ENCODE data around the gene ASTL. TPM values are rescaled to one million over a fixed set of nuclear protein-coding genes. Genes with fewer than 3 reads are reported as not detected.
A peak's percentile ranks its signal among the peaks of the same experiment; 100 is the strongest.

The ASTL gene
- polyA plus RNA-seq: 0.04 TPM
- long read RNA-seq, donor 1: 0 reads
- long read RNA-seq, donor 2: 0 reads
- long read RNA-seq, donor 3: 0 reads
- long read RNA-seq, donor 4: 0 reads
- long read RNA-seq, donor 5: 0 reads
- long read RNA-seq, donor 6: 0 reads
- long read RNA-seq, donor 7: 0 reads
- long read RNA-seq, donor 8: 0 reads
- long read RNA-seq, donor 9: 0 reads
- long read RNA-seq, donor 10: 0 reads
- long read RNA-seq, donor 11: 0 reads

- Histone ChIP-seq H3K4me3 (ENCODE audit: low read length) (no peak within 1 kb of the TSS), H3K9me3 (ENCODE audit: control insufficient read depth, low read depth, low read length) (no peaks in the 10 kb centered on the region), H3K4me1 (ENCODE audit: control insufficient read depth, insufficient read depth, low read length) (peaks cover 6% of the 10 kb centered on the region), H3K36me3 (ENCODE audit: control insufficient read depth, insufficient read depth, low read length) (no peaks in the 10 kb centered on the region), H3K27me3 (ENCODE audit: control insufficient read depth, insufficient read depth, low read length) (no peaks in the 10 kb centered on the region), H3K27ac (ENCODE audit: low read length) (peak within 1 kb of the TSS; percentile 45)
- DNase-seq: peak; percentile 35 to 75
- WGBS (ENCODE audit: insufficient coverage, low lambda C conversion rate): no CpG with 5 or more reads among the region's 17 CpGs
Measured at GRCh38 chr2:96138179-96139145, at the start of gene ASTL. TSS of gene ASTL (minus strand) at chr2:96138502. CDS start at chr2:96138436, 66 bp downstream.

GRCh38 chr2:96186562-96186961 is 48.3 kb upstream of the ASTL start:
- Histone ChIP-seq H3K9me3 (ENCODE audit: control insufficient read depth, low read depth, low read length) (no peaks in the 10 kb centered on the region), H3K4me1 (ENCODE audit: control insufficient read depth, insufficient read depth, low read length) (peaks cover 9% of the 10 kb centered on the region), H3K27me3 (ENCODE audit: control insufficient read depth, insufficient read depth, low read length) (no peaks in the 10 kb centered on the region), H3K27ac (ENCODE audit: low read length) (peak overlapping the region; percentile 30), H3K4me3 (ENCODE audit: low read length) (no peak overlapping the region), H3K36me3 (ENCODE audit: control insufficient read depth, insufficient read depth, low read length) (peaks cover 60% of the 10 kb centered on the region)
- no CpG with 5 or more reads among the region's 5 CpGs for WGBS (ENCODE audit: insufficient coverage, low lambda C conversion rate)
- DNase-seq: no peak

DNA sequence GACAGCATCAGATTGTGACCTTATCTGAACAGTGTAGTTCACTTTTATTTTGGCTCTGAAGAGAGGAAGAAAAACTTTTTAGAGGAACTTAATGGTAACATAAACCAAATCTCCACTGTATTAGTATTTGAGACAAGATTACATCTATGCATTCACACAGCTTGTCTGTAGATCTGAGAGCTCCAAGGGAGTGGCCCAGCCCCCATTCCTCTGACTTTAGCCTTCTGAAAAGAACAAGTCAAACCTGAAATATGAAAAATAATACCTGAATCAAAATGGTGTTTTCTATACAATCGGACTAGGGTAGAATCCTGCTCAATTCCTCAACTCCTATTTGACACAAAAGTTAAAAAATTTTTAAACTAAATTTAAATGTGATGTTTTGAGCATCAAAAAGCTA is 47.2 kb upstream of the ASTL start:
- H3K36me3 ChIP-seq (ENCODE audit: control insufficient read depth, insufficient read depth, low read length): peaks cover 50% of the 10 kb centered on the region
- H3K27me3 ChIP-seq (ENCODE audit: control insufficient read depth, insufficient read depth, low read length): no peaks in the 10 kb centered on the region
- H3K27ac ChIP-seq (ENCODE audit: low read length): no peak overlapping the region
- H3K4me3 ChIP-seq (ENCODE audit: low read length): no peak overlapping the region
- peaks cover 9% of the 10 kb centered on the region for H3K4me1 ChIP-seq (ENCODE audit: control insufficient read depth, insufficient read depth, low read length)
- 100% methylated on average over 1 of the region's 1 CpG for WGBS (ENCODE audit: insufficient coverage, low lambda C conversion rate)
- DNase-seq: no peak
- no peaks in the 10 kb centered on the region for H3K9me3 ChIP-seq (ENCODE audit: control insufficient read depth, low read depth, low read length)

DNA sequence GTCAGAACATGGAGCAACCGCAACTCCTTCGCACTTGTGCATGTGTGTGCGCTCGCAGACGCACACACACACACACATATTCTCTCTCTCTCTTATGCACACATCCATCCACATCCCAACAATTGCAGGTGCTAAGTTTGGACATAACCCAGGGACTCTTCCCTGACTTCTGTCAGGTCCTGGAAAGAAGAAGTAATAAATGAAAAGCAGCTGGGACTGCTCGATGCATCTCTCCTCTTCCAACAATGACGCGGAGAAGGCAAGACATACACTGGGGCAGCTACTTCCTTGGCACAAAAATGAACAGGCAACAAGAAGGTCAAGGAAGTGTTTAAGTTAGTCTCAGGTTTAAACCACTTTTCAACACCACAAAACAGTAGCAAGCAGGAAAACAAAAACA is 46.7 kb upstream of the ASTL start:
- Histone ChIP-seq H3K4me1 (ENCODE audit: control insufficient read depth, insufficient read depth, low read length) (peaks cover 9% of the 10 kb centered on the region), H3K27ac (ENCODE audit: low read length) (no peak overlapping the region), H3K27me3 (ENCODE audit: control insufficient read depth, insufficient read depth, low read length) (no peaks in the 10 kb centered on the region), H3K36me3 (ENCODE audit: control insufficient read depth, insufficient read depth, low read length) (peaks cover 45% of the 10 kb centered on the region), H3K4me3 (ENCODE audit: low read length) (no peak overlapping the region), H3K9me3 (ENCODE audit: control insufficient read depth, low read depth, low read length) (no peaks in the 10 kb centered on the region)
- no peak for DNase-seq
- no CpG with 5 or more reads among the region's 8 CpGs for WGBS (ENCODE audit: insufficient coverage, low lambda C conversion rate)

DNA sequence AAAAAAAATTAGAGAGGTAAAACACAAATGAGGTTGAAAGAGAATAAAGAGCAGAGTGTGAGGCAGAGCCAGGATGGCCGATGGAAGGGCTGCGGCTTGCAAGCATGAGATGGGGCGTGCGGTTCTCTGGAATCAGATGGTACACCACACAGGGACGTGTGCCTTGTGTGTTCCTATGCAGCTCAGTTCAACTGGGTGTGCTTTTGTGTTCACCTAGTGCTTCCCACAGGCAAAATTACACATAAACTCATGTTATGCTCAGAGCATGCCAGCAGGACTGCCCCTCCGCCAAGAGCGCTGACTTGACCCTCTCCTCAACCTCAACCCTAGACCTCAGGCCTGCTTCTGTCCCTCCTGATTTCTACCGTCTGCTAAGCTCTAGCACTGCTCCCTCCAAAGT is 45.9 kb upstream of the ASTL start:
- no peaks in the 10 kb centered on the region for H3K9me3 ChIP-seq (ENCODE audit: control insufficient read depth, low read depth, low read length)
- H3K4me3 ChIP-seq (ENCODE audit: low read length): no peak overlapping the region
- no peak for DNase-seq
- peaks cover 41% of the 10 kb centered on the region for H3K36me3 ChIP-seq (ENCODE audit: control insufficient read depth, insufficient read depth, low read length)
- WGBS (ENCODE audit: insufficient coverage, low lambda C conversion rate): no CpG with 5 or more reads among the region's 8 CpGs
- H3K27me3 ChIP-seq (ENCODE audit: control insufficient read depth, insufficient read depth, low read length): no peaks in the 10 kb centered on the region
- H3K27ac ChIP-seq (ENCODE audit: low read length): no peak overlapping the region
- H3K4me1 ChIP-seq (ENCODE audit: control insufficient read depth, insufficient read depth, low read length): peaks cover 9% of the 10 kb centered on the region

DNA sequence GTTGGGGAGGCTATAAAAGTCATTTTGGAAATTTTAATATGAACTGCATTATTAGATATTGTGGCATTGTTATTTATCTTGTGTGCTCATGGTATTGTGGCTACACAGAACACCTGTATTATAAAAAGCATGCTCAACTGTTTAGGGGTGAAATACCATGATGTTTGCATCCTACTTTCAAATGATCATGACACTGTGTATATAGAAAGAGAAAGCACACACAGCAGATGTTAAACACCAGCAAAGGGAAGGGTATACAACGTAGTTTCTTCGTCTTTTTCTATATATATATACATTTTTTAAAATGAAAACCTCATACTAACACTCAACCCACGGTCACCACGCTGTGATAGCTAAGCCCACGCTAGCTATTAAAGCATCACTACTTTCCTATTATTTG is 43.2 kb upstream of the ASTL start:
- no peaks in the 10 kb centered on the region for H3K27me3 ChIP-seq (ENCODE audit: control insufficient read depth, insufficient read depth, low read length)
- H3K9me3 ChIP-seq (ENCODE audit: control insufficient read depth, low read depth, low read length): no peaks in the 10 kb centered on the region
- H3K4me3 ChIP-seq (ENCODE audit: low read length): no peak overlapping the region
- H3K4me1 ChIP-seq (ENCODE audit: control insufficient read depth, insufficient read depth, low read length): peaks cover under 1% of the 10 kb centered on the region
- no peak overlapping the region for H3K27ac ChIP-seq (ENCODE audit: low read length)
- peaks cover 28% of the 10 kb centered on the region for H3K36me3 ChIP-seq (ENCODE audit: control insufficient read depth, insufficient read depth, low read length)
- no peak for DNase-seq
- no CpG with 5 or more reads among the region's 5 CpGs for WGBS (ENCODE audit: insufficient coverage, low lambda C conversion rate)

DNA sequence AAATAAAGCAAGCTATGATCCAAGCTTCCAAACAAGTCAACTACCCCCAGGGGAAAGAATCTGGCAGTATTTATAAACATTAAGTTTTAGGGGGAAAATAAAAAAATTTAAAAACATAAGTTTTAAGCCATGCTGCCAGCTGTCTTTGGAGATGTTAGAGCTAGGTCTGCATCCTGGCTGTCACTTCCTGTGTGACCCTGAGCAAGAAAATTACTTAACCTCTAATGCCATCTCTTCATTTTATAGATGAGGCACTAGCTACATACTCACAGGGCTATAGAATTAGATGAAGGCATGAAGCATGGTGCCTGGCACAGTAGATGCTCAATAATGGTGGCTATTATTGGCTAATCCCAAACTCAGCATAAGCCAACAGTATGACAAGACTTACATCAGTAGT is 42.2 kb upstream of the ASTL start:
- Histone ChIP-seq H3K9me3 (ENCODE audit: control insufficient read depth, low read depth, low read length) (no peaks in the 10 kb centered on the region), H3K27ac (ENCODE audit: low read length) (no peak overlapping the region), H3K36me3 (ENCODE audit: control insufficient read depth, insufficient read depth, low read length) (peaks cover 17% of the 10 kb centered on the region), H3K4me3 (ENCODE audit: low read length) (no peak overlapping the region), H3K4me1 (ENCODE audit: control insufficient read depth, insufficient read depth, low read length) (no peaks in the 10 kb centered on the region), H3K27me3 (ENCODE audit: control insufficient read depth, insufficient read depth, low read length) (no peaks in the 10 kb centered on the region)
- DNase-seq: no peak

GRCh38 chr2:96180002-96180401 is 41.7 kb upstream of the ASTL start:
- no CpG with 5 or more reads among the region's 1 CpG for WGBS (ENCODE audit: insufficient coverage, low lambda C conversion rate)

GRCh38 chr2:96176661-96177060 is 38.4 kb upstream of the ASTL start:
- DNase-seq: no peak
- H3K27ac ChIP-seq (ENCODE audit: low read length): no peak overlapping the region
- no peaks in the 10 kb centered on the region for H3K36me3 ChIP-seq (ENCODE audit: control insufficient read depth, insufficient read depth, low read length)
- no peaks in the 10 kb centered on the region for H3K9me3 ChIP-seq (ENCODE audit: control insufficient read depth, low read depth, low read length)
- no peaks in the 10 kb centered on the region for H3K4me1 ChIP-seq (ENCODE audit: control insufficient read depth, insufficient read depth, low read length)
- no peak overlapping the region for H3K4me3 ChIP-seq (ENCODE audit: low read length)
- no peaks in the 10 kb centered on the region for H3K27me3 ChIP-seq (ENCODE audit: control insufficient read depth, insufficient read depth, low read length)
- WGBS (ENCODE audit: insufficient coverage, low lambda C conversion rate): 75% methylated on average over 2 of the region's 4 CpGs

More at GRCh38 chr2:96180002-96180401, 41.7 kb upstream of the ASTL start:
- H3K27me3 ChIP-seq (ENCODE audit: control insufficient read depth, insufficient read depth, low read length): no peaks in the 10 kb centered on the region
- no peak for DNase-seq
- no peak overlapping the region for H3K4me3 ChIP-seq (ENCODE audit: low read length)
- H3K4me1 ChIP-seq (ENCODE audit: control insufficient read depth, insufficient read depth, low read length): no peaks in the 10 kb centered on the region
- H3K9me3 ChIP-seq (ENCODE audit: control insufficient read depth, low read depth, low read length): no peaks in the 10 kb centered on the region
- no peak overlapping the region for H3K27ac ChIP-seq (ENCODE audit: low read length)
- peaks cover 12% of the 10 kb centered on the region for H3K36me3 ChIP-seq (ENCODE audit: control insufficient read depth, insufficient read depth, low read length)

- Histone ChIP-seq H3K27ac (ENCODE audit: low read length) (no peak overlapping the region), H3K9me3 (ENCODE audit: control insufficient read depth, low read depth, low read length) (no peaks in the 10 kb centered on the region), H3K36me3 (ENCODE audit: control insufficient read depth, insufficient read depth, low read length) (no peaks in the 10 kb centered on the region), H3K27me3 (ENCODE audit: control insufficient read depth, insufficient read depth, low read length) (no peaks in the 10 kb centered on the region), H3K4me1 (ENCODE audit: control insufficient read depth, insufficient read depth, low read length) (no peaks in the 10 kb centered on the region), H3K4me3 (ENCODE audit: low read length) (no peak overlapping the region)
- WGBS (ENCODE audit: insufficient coverage, low lambda C conversion rate): no CpG with 5 or more reads among the region's 6 CpGs
- DNase-seq: no peak
Measured at GRCh38 chr2:96175951-96176350, 37.6 kb upstream of the ASTL start.

Measured in large intestine (tissue), 12 donors.